C4-2B (cell line): Measurements from ENCODE around the gene NOVA2.

Experiments used
- H3K27ac ChIP-seq: fragments of 450-650 bp; 2 replicates; pipeline ENCODE4 v1.5.1; 2017
- ZFX ChIP-seq: fragments of 450-650 bp; IDR thresholded peaks from 2 replicates; pipeline ENCODE4 v1.6.1; 2017
- TF ChIP-seq, protein P1 (sequence below): fragments of 450-650 bp; conservative IDR thresholded peaks from 2 replicates; pipeline ENCODE4 v1.5.1; 2017; ENCODE audit warnings: mild to moderate bottlenecking

Gene NOVA2

DNA sequence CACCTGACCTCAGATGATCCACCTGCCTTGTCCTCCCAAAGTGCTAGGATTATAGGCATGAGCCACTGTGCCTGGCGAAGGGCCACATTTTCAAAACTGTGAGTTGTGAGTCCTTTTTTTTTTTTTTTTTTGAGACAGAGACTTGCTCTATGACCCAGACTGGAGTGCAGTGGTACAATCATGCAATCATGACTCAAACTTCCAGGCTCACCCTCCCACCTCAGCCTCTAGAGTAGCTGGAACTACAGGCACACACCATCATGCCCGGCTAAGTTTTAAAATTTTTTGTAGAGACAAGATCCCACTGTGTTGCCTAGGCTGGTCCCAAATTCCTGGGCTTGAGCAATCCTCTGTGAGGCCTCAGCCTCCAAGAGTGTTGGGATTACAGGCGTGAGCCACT is 67.4 kb downstream of the NOVA2 start:
- TF ChIP-seq, protein P1, sequence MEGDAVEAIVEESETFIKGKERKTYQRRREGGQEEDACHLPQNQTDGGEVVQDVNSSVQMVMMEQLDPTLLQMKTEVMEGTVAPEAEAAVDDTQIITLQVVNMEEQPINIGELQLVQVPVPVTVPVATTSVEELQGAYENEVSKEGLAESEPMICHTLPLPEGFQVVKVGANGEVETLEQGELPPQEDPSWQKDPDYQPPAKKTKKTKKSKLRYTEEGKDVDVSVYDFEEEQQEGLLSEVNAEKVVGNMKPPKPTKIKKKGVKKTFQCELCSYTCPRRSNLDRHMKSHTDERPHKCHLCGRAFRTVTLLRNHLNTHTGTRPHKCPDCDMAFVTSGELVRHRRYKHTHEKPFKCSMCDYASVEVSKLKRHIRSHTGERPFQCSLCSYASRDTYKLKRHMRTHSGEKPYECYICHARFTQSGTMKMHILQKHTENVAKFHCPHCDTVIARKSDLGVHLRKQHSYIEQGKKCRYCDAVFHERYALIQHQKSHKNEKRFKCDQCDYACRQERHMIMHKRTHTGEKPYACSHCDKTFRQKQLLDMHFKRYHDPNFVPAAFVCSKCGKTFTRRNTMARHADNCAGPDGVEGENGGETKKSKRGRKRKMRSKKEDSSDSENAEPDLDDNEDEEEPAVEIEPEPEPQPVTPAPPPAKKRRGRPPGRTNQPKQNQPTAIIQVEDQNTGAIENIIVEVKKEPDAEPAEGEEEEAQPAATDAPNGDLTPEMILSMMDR: no peak
- TF ChIP-seq ZFX: no peak
- H3K27ac ChIP-seq: no peak overlapping the region

DNA sequence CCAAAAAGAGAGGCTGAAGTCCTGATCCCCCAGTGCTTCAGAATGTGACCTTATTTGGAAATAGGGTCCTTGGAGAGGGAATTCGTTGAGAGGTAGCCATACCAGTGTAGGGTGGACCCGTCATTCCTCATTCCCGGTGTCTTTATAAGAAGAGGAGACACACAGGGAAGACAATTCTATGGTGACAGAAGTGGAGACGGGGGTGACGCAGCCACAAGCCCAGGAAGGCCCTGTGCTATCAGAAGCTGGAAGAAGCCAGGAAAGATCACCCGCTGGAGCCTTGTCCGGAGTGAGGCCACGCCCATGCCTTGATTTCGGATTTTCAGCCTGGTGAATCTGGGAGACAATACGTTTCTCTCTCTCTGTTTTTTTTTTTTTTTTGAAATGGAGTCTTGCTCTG is 68.7 kb downstream of the NOVA2 start:
- no peak overlapping the region for H3K27ac ChIP-seq
- TF ChIP-seq ZFX: no peak
- TF ChIP-seq, protein P1: no peak

DNA sequence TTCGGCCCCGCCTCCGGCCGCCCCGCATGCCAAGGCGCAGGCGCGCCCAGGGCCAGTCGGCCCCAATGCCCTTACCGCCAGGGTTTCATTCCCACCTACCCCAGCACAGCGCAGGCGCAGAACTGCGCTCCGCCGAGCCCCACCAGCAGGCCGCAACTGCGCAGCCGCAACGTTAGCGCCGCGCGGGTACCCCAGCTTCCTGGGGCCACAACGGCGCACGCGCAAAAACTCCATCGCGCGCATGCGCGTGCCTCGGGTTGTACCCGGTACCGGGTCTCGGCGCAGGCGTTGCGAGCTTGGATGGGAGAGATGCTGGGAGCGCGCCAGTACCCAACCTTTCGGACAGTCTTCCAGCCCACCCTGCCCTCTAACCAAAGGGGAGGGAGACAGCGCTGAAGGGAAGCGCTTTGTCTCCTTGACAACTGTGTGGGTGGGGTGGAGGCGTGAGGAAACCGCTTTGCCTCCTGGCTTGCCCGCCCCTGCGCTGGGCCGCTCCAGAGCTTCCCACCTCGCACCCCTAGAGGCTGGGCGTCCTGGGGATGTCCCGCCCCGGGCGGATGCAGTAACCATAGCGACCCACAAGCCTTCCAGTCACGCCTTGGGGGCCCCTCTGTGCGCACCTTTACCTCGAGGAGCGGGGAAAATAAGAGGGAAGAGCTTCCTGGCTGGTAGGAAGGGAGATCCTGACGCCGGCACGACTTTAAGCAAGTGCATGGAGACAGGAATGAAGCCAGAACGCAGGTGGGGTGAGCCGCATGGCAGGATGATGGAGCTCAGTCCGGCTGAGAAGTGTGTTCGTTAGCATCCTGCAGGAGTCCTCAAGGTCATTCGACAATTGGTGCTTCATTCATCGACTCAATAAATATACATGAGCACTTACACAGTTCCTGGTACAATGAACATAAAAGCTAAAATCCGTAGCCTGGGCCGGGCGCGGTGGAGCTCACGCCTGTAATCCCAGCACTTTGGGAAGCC is 70.7 kb downstream of the NOVA2 start:
- peak overlapping the region; percentile 70 for H3K27ac ChIP-seq
- TF ChIP-seq, protein P1: no peak
- TF ChIP-seq ZFX: no peak

DNA sequence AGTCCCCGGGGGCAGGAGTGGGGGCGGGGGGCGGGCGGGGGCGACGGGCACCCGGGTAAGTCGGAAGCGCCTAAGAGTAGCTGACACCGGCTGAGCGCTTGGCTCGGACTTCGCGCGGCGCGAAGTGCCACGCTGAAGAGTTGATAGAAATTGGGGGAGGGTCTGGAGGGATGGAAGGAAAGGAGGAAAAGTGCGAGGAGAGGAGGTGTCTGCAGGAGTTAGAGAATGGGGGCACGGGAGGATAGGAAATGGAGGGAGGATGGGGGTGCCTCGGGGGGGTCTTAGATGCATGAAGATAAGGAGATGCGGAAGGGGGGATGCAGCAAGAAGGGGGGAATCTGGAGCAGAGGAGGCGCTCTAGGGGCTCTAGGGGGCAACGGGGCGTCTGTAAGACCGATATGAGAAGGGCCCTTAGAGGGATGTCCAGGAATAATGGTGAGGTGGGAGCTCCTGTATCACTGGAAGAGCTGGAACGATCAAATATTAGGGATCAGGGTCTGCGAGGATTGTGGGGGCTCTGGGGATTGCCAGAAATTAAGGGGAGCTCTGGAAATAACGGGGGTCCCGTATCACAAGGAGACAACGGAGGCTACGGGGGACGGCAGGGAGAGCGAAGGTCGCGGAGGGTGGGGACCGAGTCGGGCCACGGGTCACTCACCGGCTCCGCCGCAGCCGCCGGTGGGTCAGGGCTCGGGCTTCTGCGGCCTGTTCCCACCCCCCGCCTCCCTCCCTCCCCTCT is 71.6 kb downstream of the NOVA2 start, which contains the start of gene MYPOP:
TSS of gene MYPOP (minus strand) at position 702 of the 739 bp plus-strand sequence. CDS start 840 bp downstream, outside the sequence.
- TF ChIP-seq ZFX: no peak
- TF ChIP-seq, protein P1: no peak
- peak within 1 kb of the TSS; percentile 70 for H3K27ac ChIP-seq

DNA sequence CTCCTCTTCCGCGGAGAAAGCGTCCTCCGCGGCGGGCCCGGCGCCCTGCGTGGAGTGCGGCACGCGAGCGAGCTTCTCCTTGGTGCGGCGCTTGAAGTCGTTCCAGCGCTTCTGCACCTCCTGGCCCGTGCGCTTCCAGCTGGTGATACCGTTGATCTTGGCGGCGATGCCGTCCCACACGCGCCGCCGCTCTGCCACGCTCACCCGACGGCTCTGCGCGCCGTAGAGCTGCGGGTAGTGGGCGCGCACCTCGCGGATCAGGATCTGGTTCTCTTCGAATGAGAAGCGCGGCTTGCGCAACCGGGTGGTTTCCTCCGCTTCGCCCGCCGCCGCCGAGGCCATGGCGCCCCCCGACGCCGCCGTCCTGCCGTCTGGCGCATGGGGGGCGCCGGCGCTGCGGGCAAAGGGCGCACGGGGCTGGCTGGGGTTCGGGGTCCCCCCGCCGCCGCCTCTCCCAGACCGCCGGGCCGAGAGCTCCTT is 72.2 kb downstream of the NOVA2 start:
- TF ChIP-seq, protein P1: no peak
- TF ChIP-seq ZFX: no peak
- peak overlapping the region; percentile 70; the same call in 1 of the 2 replicates for H3K27ac ChIP-seq

DNA sequence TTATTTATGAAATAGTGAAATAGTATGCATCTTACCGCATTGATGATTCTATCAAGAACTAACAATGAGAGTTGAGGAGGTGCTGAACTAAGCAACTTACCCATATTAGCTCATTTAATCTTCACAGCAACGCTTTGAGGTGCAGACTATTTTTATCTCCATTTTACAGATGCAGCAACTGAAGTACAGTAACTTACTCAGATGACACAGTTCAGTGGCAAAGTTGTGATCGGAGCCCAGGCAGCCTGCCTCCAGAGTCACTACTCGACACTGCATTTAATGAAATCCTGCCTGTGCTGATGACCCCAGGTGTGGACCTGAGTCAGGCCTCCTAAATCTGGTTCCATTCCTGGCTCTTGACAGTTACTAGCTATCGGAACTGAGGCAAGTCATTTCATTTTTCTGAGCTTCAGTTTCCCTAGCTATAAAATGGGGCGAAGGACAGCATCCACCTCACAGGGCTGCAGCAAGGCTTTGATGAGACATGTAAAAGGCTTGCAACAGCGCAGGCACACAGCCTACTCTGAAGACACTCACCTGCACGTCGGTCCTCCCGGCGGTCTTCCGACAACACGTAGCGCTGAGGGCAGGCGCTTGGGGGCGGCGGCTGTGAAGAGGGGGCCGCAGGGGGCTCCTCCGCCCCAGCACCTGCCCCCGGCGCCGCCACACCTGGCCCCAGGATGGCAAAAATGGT is 72.8 kb downstream of the NOVA2 start:
- no peak overlapping the region for H3K27ac ChIP-seq
- TF ChIP-seq ZFX: no peak
- TF ChIP-seq, protein P1: no peak
